Ishikawa (cell line): ENCODE results near the gene NANS.

Source experiments
- CEBPB ChIP-seq: IDR thresholded peaks from 2 replicates; pipeline ENCODE4 v1.6.1; 2012
- CREB1 ChIP-seq: IDR thresholded peaks from 2 replicates; pipeline ENCODE4 v1.6.1; 2012; ENCODE audit warnings: low read depth
- RAD21 ChIP-seq: IDR thresholded peaks from 2 replicates; pipeline ENCODE4 v1.6.1; 2012; ENCODE audit warnings: low read depth
- REST ChIP-seq: IDR thresholded peaks from 2 replicates; pipeline ENCODE4 v1.6.1; 2012; ENCODE audit warnings: low read depth, mild to moderate bottlenecking
- USF1 ChIP-seq: IDR thresholded peaks from 2 replicates; pipeline ENCODE4 v1.6.1; 2012
- YY1 ChIP-seq: IDR thresholded peaks from 2 replicates; pipeline ENCODE4 v1.6.1; 2012; ENCODE audit warnings: low read depth
- ZBTB7A ChIP-seq: IDR thresholded peaks from 2 replicates; pipeline ENCODE4 v1.6.1; 2012; ENCODE audit warnings: low read depth

GRCh38 chr9:98085058-98085457 lies 28.5 kb downstream of the NANS start:
- no peak for TF ChIP-seq ZBTB7A
- TF ChIP-seq USF1 = no peak
- TF ChIP-seq CREB1 = no peak
- no peak for TF ChIP-seq CEBPB
- no peak for TF ChIP-seq YY1
- no peak for TF ChIP-seq RAD21
- TF ChIP-seq REST = no peak
